Mucosa of rectum (tissue), 2 donors: Measurements from ENCODE around the gene C4B.
"Not testable (repeated sequence)": the region's sequence is repeated elsewhere in the genome, so short reads cannot be mapped to it uniquely, and the experiment has no call there.

Experiments
- H3K27ac ChIP-seq, 2 donors: one replicate each; pipeline ENCODE4 v1.7.0; 2013; ENCODE audit warnings: inconsistent platforms in 2 of 2, low read depth in 2 of 2, low read length in 2 of 2
- H3K27me3 ChIP-seq, 2 donors: one replicate each; pipeline ENCODE4 v1.7.0; 2013; ENCODE audit warnings: low read length in 2 of 2; ENCODE audit not compliant: control insufficient read depth in 2 of 2, insufficient read depth in 2 of 2
- H3K36me3 ChIP-seq, 2 donors: one replicate each; pipeline ENCODE4 v1.7.0; 2013; ENCODE audit warnings: low read length in 2 of 2; ENCODE audit not compliant: control insufficient read depth in 2 of 2, insufficient read depth in 2 of 2
- H3K4me1 ChIP-seq, 2 donors: one replicate each; pipeline ENCODE4 v1.7.0; 2013; ENCODE audit warnings: low read length in 2 of 2, mild to moderate bottlenecking in 1 of 2; ENCODE audit not compliant: control insufficient read depth in 2 of 2, insufficient read depth in 2 of 2
- H3K4me3 ChIP-seq, 2 donors: one replicate each; pipeline ENCODE4 v1.7.0; 2013; ENCODE audit warnings: low read length in 2 of 2
- H3K9ac ChIP-seq, 2 donors: one replicate each; pipeline ENCODE4 v1.7.0; 2013; ENCODE audit warnings: low read length in 2 of 2, low read depth in 1 of 2, mild to moderate bottlenecking in 1 of 2
- H3K9me3 ChIP-seq, 2 donors: one replicate each; pipeline ENCODE4 v1.7.0; 2013; ENCODE audit warnings: low read length in 2 of 2; ENCODE audit not compliant: control insufficient read depth in 2 of 2
- donor health status: healthy.
- donor health status: Normal muscosa, but diverticular disease.

Gene C4B

DNA sequence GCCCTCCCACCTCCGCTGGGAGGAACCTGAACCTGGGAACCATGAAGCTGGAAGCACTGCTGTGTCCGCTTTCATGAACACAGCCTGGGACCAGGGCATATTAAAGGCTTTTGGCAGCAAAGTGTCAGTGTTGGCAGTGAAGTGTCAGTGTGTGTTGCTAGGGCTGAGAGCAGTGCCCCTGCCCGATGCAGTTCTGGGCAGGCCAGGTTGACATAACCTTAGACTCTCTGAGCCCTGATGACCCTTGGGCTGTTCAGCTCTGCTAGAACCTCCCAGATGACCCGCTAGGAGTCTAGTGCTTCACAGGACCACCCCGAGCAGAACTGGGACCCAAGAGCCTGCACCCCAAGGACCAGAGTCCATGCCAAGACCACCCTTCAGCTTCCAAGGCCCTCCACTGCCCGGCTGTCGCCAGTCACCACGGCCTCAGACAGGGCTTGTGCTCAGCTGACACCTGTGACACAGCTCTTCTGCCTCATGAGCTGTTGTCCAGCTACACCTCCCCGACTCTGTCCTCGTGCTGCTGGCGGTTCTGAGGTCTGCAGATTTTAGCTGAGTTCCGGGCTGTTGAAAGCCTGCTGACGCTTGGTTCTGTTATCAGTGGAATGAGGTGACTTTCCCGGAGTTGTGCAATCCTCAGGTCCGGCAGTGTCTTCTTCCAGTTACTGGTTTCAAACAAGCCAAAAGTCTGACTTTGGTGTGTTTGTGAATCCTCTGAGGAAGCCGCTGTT lies 20.9 kb downstream of the C4B start:
- H3K27ac ChIP-seq, H3K9me3 ChIP-seq, H3K36me3 ChIP-seq, H3K4me3 ChIP-seq, H3K27me3 ChIP-seq, H3K9ac ChIP-seq, H3K4me1 ChIP-seq: not testable (repeated sequence)

DNA sequence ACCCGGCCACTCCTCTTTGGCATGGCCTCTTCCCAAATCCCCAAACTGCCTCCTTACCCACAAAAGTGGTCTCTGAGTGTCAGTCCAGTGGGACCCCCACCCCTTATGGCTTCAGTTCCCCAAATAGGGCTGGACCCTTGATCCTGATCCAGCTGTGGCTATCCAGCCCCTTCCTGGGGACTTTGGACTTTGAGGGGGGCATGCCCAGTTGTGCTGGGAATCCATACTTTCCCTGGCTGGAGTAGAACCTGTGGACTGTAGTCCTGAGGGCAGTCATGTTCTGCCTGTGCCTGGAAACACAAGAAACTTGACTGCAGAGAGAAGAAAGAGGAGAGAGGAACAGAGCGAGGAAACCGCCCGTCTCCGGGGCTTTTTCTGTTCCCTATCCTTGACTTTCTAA lies 22.5 kb downstream of the C4B start:
- H3K27me3 ChIP-seq, H3K9me3 ChIP-seq, H3K4me1 ChIP-seq, H3K9ac ChIP-seq, H3K27ac ChIP-seq, H3K36me3 ChIP-seq, H3K4me3 ChIP-seq: not testable (repeated sequence)

DNA sequence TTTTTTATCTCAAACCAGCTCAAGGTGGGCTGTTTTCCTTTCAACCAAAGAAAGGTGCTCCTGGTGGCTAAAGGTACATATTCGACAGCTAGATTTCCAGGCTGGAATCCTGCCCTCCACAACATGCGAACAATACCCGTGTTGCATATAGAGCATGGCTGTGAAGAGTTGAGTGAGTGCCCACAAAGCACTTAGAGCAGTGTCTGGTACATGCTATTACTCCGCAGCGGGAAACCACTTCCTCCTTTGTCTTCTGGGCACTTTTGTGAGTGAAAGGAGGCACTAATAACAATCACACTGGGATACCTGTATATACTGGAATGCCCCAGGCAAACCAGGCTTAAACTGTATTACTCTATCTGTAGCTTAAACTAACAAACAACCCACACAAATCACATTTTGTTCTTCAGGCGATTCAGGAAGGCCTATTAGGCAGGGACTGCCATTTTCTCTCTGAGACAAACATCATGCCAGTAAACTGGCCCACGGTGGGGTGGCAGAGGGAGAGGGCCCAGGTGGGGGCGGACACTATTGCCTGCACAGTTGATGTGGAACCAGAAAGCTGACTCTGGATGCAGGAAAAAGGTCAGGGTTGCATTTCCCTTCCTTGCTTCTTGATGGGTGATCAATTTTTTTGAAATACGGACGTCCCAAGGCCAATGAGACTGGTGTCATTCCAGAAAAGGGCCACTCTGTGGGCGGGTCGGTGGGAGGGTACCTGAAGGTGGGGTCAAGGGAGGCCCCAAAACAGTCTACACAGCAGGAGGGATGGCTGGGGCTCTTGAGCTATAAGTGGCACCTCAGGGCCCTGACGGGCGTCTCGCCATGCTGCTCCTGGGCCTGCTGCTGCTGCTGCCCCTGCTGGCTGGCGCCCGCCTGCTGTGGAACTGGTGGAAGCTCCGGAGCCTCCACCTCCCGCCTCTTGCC lies 23.3 kb downstream of the C4B start, which contains the start of gene CYP21A2:
Gene CYP21A2, plus strand, starts transcription at position 818 of the 927 bp plus-strand sequence. Its CDS starts 8 bp downstream, at position 826.
- not testable (repeated sequence) for H3K9ac ChIP-seq, H3K27ac ChIP-seq, H3K27me3 ChIP-seq, H3K4me1 ChIP-seq, H3K9me3 ChIP-seq, H3K36me3 ChIP-seq, H3K4me3 ChIP-seq

DNA sequence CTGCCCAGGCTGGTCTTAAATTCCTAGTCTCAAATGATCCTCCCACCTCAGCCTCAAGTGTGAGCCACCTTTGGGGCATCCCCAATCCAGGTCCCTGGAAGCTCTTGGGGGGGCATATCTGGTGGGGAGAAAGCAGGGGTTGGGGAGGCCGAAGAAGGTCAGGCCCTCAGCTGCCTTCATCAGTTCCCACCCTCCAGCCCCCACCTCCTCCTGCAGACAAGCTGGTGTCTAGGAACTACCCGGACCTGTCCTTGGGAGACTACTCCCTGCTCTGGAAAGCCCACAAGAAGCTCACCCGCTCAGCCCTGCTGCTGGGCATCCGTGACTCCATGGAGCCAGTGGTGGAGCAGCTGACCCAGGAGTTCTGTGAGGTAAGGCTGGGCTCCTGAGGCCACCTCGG lies 24.3 kb downstream of the C4B start:
- not testable (repeated sequence) for H3K9me3 ChIP-seq, H3K36me3 ChIP-seq, H3K27me3 ChIP-seq, H3K27ac ChIP-seq, H3K4me1 ChIP-seq, H3K9ac ChIP-seq, H3K4me3 ChIP-seq

DNA sequence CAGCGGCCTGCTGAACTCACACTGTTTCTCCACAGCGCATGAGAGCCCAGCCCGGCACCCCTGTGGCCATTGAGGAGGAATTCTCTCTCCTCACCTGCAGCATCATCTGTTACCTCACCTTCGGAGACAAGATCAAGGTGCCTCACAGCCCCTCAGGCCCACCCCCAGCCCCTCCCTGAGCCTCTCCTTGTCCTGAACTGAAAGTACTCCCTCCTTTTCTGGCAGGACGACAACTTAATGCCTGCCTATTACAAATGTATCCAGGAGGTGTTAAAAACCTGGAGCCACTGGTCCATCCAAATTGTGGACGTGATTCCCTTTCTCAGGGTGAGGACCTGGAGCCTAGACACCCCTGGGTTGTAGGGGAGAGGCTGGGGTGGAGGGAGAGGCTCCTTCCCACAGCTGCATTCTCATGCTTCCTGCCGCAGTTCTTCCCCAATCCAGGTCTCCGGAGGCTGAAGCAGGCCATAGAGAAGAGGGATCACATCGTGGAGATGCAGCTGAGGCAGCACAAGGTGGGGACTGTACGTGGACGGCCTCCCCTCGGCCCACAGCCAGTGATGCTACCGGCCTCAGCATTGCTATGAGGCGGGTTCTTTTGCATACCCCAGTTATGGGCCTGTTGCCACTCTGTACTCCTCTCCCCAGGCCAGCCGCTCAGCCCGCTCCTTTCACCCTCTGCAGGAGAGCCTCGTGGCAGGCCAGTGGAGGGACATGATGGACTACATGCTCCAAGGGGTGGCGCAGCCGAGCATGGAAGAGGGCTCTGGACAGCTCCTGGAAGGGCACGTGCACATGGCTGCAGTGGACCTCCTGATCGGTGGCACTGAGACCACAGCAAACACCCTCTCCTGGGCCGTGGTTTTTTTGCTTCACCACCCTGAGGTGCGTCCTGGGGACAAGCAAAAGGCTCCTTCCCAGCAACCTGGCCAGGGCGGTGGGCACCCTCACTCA lies 25.0 kb downstream of the C4B start:
- not testable (repeated sequence) for H3K9me3 ChIP-seq, H3K27me3 ChIP-seq, H3K36me3 ChIP-seq, H3K4me3 ChIP-seq, H3K4me1 ChIP-seq, H3K9ac ChIP-seq, H3K27ac ChIP-seq

DNA sequence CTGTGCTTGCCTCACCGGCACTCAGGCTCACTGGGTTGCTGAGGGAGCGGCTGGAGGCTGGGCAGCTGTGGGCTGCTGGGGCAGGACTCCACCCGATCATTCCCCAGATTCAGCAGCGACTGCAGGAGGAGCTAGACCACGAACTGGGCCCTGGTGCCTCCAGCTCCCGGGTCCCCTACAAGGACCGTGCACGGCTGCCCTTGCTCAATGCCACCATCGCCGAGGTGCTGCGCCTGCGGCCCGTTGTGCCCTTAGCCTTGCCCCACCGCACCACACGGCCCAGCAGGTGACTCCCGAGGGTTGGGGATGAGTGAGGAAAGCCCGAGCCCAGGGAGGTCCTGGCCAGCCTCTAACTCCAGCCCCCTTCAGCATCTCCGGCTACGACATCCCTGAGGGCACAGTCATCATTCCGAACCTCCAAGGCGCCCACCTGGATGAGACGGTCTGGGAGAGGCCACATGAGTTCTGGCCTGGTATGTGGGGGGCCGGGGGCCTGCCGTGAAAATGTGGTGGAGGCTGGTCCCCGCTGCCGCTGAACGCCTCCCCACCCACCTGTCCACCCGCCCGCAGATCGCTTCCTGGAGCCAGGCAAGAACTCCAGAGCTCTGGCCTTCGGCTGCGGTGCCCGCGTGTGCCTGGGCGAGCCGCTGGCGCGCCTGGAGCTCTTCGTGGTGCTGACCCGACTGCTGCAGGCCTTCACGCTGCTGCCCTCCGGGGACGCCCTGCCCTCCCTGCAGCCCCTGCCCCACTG lies 25.9 kb downstream of the C4B start:
- H3K9ac ChIP-seq, H3K27ac ChIP-seq, H3K4me3 ChIP-seq, H3K27me3 ChIP-seq, H3K4me1 ChIP-seq, H3K36me3 ChIP-seq, H3K9me3 ChIP-seq: not testable (repeated sequence)

DNA sequence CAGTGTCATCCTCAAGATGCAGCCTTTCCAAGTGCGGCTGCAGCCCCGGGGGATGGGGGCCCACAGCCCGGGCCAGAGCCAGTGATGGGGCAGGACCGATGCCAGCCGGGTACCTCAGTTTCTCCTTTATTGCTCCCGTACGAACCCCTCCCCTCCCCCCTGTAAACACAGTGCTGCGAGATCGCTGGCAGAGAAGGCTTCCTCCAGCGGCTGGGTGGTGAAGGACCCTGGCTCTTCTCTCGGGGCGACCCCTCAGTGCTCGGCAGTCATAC lies 26.4 kb downstream of the C4B start:
- H3K9ac ChIP-seq, H3K9me3 ChIP-seq, H3K36me3 ChIP-seq, H3K27ac ChIP-seq, H3K27me3 ChIP-seq, H3K4me1 ChIP-seq, H3K4me3 ChIP-seq: not testable (repeated sequence)

DNA sequence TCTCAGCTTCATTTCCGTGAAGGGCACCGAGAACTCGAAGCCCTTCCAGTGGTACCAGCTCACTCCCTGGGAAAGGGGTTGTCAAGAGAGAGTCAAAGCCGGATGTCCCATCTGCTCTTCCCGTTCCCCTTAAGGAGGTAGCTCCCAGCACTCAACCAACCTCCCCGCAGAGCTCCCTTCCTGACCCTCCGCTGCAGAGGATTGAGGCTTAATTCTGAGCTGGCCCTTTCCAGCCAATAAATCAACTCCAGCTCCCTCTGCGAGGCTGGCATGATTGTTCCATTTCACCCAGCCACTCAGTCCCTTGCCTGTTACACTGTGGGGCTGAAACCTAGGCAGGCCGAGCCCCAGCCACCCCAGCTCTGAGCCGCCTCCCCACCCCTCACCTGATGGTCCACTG lies 26.8 kb downstream of the C4B start:
- not testable (repeated sequence) for H3K27ac ChIP-seq, H3K4me3 ChIP-seq, H3K36me3 ChIP-seq, H3K4me1 ChIP-seq, H3K27me3 ChIP-seq, H3K9me3 ChIP-seq, H3K9ac ChIP-seq

DNA sequence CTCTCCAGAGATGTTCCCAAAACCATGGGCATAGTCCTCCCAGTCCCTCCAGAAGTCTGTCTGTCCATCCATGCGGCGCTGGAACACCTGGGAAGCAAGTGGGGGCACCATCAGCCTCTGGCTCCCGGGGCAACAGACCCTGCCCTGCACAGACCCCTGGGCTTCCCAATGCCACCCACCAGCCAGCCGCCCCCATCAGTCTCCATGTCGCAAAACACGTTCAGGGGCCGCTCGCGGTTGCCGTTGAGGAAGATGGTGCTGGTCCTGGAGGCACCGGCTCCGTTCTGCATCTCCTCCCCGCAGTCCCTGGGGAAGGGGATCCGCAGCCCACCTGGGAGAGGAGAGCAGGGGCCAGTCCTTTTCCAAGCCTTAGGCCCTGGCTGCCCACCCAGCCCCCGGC lies 27.7 kb downstream of the C4B start:
- not testable (repeated sequence) for H3K36me3 ChIP-seq, H3K9me3 ChIP-seq, H3K27ac ChIP-seq, H3K27me3 ChIP-seq, H3K4me1 ChIP-seq, H3K4me3 ChIP-seq, H3K9ac ChIP-seq
